Esophagus muscularis mucosa (tissue), 4 donors: ENCODE results near the gene KCTD21. TPM values are rescaled to one million over a fixed set of nuclear protein-coding genes. Genes with fewer than 3 reads are reported as not detected.

Experiments
- DNase-seq: peaks from one replicate; pipeline ENCODE4 v3.0.0-alpha.2; 2017; ENCODE audit errors: extremely low spot score
- H3K27ac ChIP-seq, 4 donors: fragments of 200-600 bp; sonication (generic); replicated peaks in 1 of 4; 1 replicate in 3 of 4; 2 replicates in 1 of 4; pipeline ENCODE4 v1.5.1; 2016 to 2019; ENCODE audit warnings: mild to moderate bottlenecking in 1 of 4
- H3K27me3 ChIP-seq, 4 donors: fragments of 200-600 bp; sonication (generic); one replicate each; pipeline versions ENCODE4 v1.5.1 to v1.6.0; 2016 to 2019
- H3K36me3 ChIP-seq, 4 donors: fragments of 200-600 bp; sonication (generic); one replicate each; pipeline ENCODE4 v1.5.1; 2016 to 2019
- H3K4me1 ChIP-seq, 4 donors: fragments of 200-600 bp; sonication (generic); one replicate each; pipeline ENCODE4 v1.5.1; 2016 to 2019
- H3K4me3 ChIP-seq, 4 donors: fragments of 200-600 bp; sonication (generic); 1 replicate in 2 of 4; 2 replicates in 2 of 4; pipeline ENCODE4 v1.5.1; 2016 to 2019; ENCODE audit warnings: mild to moderate bottlenecking in 4 of 4, moderate library complexity in 1 of 4
- H3K9me3 ChIP-seq, 4 donors: fragments of 200-600 bp; sonication (generic); 1 replicate in 3 of 4; 2 replicates in 1 of 4; pipeline ENCODE4 v1.5.1; 2016 to 2019
- CTCF ChIP-seq, 3 experiments: fragments of 200-600 bp in 2 of 3; fragments of 450-650 bp in 1 of 3; sonication (generic) in 2 of 3; IDR thresholded peaks; one replicate each; pipeline ENCODE4 v1.5.1; 2017 to 2019; ENCODE audit warnings: antibody characterized with exemption in 3 of 3, mild to moderate bottlenecking in 2 of 3, moderate library complexity in 1 of 3
- EP300 ChIP-seq: sonication (generic); formaldehyde crosslinking; IDR thresholded peaks from one replicate; pipeline ENCODE4 v1.6.1; 2017; ENCODE audit warnings: antibody characterized with exemption
- POLR2A ChIP-seq: fragments of 450-650 bp; IDR thresholded peaks from one replicate; pipeline ENCODE4 v1.6.1; 2017; ENCODE audit warnings: antibody characterized with exemption, moderate library complexity, mild to moderate bottlenecking, low read depth
- POLR2AphosphoS5 ChIP-seq, 2 donors: sonication (generic); formaldehyde crosslinking; IDR thresholded peaks; one replicate each; pipeline ENCODE4 v1.6.1; 2017; ENCODE audit warnings: antibody characterized with exemption in 2 of 2
- WGBS: methylation state at CpG from one replicate; pipeline ENCODE4 v1.1.5; 2018; 5-methylcytosine and 5-hydroxymethylcytosine counted together
- intact Hi-C: fragments of 100-400 bp; cut with DNase I; formaldehyde crosslinking; loops from one replicate; pipeline ENCODE4 v1.15.1; 2023
- total RNA-seq, 4 donors: library from RNA; depleted of rRNA; stranded (reverse); fragments of >200 nt; gene quantifications; one replicate each; pipeline versions ENCODE4 v1.1.0 to v1.2.1, GENCODE V29; 2016

The KCTD21 gene
- total RNA-seq, 4 donors from 2014 or later: 6.6 to 21.0 (median 12.1) TPM

- peak; percentile 75 for DNase-seq
- H3K9me3 ChIP-seq: no peaks in the 10 kb centered on the region
- peaks cover 14 to 41% (median 32%) of the 10 kb centered on the region in 4 donors for H3K4me1 ChIP-seq
- no peak overlapping the region for H3K4me3 ChIP-seq
- H3K36me3 ChIP-seq: no peaks in the 10 kb centered on the region
- H3K27ac ChIP-seq: peak overlapping the region in 3 of 4 donors; percentile 5 to 16 (median 11)
- no peaks in the 10 kb centered on the region for H3K27me3 ChIP-seq
- TF ChIP-seq POLR2A (no peak), EP300 (no peak), CTCF (IDR thresholded peaks at IDR 0.05) (no peak), POLR2AphosphoS5 (IDR thresholded peaks at IDR 0.05) (no peak)
- intact Hi-C loops: no loop called here
Observed at GRCh38 chr11:78231962-78232501, 43.6 kb upstream of the KCTD21 start.

- Histone ChIP-seq H3K4me1 (peaks cover 14 to 41% (median 32%) of the 10 kb centered on the region in 4 donors), H3K27ac (no peak overlapping the region), H3K36me3 (peaks cover 0 to 14% (median 9%) of the 10 kb centered on the region in 4 donors), H3K4me3 (no peak overlapping the region), H3K9me3 (no peaks in the 10 kb centered on the region), H3K27me3 (no peaks in the 10 kb centered on the region)
- intact Hi-C loops: no loop called here
- TF ChIP-seq CTCF (IDR thresholded peaks at IDR 0.05) (no peak), POLR2AphosphoS5 (IDR thresholded peaks at IDR 0.05) (no peak), POLR2A (no peak), EP300 (no peak)
- DNase-seq: peak; percentile 78
- 85% methylated on average over 6 of the region's 7 CpGs for WGBS
Observed at GRCh38 chr11:78230161-78230877, 41.9 kb upstream of the KCTD21 start.

- TF ChIP-seq CTCF (IDR thresholded peaks at IDR 0.05) (no peak), EP300 (no peak), POLR2A (no peak), POLR2AphosphoS5 (IDR thresholded peaks at IDR 0.05) (no peak)
- Histone ChIP-seq H3K27ac (peak overlapping the region in 1 of 4 donors; percentile 3), H3K27me3 (no peaks in the 10 kb centered on the region), H3K4me1 (peaks cover 14 to 41% (median 32%) of the 10 kb centered on the region in 4 donors), H3K9me3 (no peaks in the 10 kb centered on the region), H3K36me3 (peaks cover 0 to 26% (median 21%) of the 10 kb centered on the region in 4 donors), H3K4me3 (no peak overlapping the region)
- intact Hi-C loops: loop anchor here (5.0 kb wide), 2 partner anchors 188 to 333 kb away; partner anchors contain the start of gene GAB2
- 91% methylated on average over 1 of the region's 2 CpGs for WGBS
- peak; percentile 62 for DNase-seq
Observed at GRCh38 chr11:78229106-78229505, 40.7 kb upstream of the KCTD21 start.

GRCh38 chr11:78228467-78228866 is 40.0 kb upstream of the KCTD21 start:
- TF ChIP-seq EP300 (no peak), CTCF (IDR thresholded peaks at IDR 0.05) (peak; percentile 50 to 52 (median 51)), POLR2A (no peak)
- peak; percentile 70 for DNase-seq
- intact Hi-C loops: loop anchor here (5.0 kb wide), 2 partner anchors 189 to 334 kb away; partner anchors contain the start of gene GAB2
- Histone ChIP-seq H3K9me3 (no peaks in the 10 kb centered on the region), H3K27ac (no peak overlapping the region), H3K4me3 (no peak overlapping the region), H3K27me3 (no peaks in the 10 kb centered on the region), H3K36me3 (peaks cover 0 to 33% (median 27%) of the 10 kb centered on the region in 4 donors), H3K4me1 (peaks cover 14 to 39% (median 32%) of the 10 kb centered on the region in 4 donors)
- 100% methylated on average over 3 of the region's 3 CpGs for WGBS
